Sigmoid colon (tissue), 7 donors: Measurements from ENCODE around the gene EMID1. TPM values are rescaled to one million over a fixed set of nuclear protein-coding genes. Genes with fewer than 3 reads are reported as not detected.

Experiments used
- DNase-seq: peaks from one replicate; pipeline ENCODE4 v3.0.0-alpha.2; 2019
- H3K27ac ChIP-seq, 4 donors: fragments of 200-600 bp; sonication (generic); one replicate each; pipeline ENCODE4 v1.5.1; 2016 to 2019; ENCODE audit warnings: mild to moderate bottlenecking in 1 of 4
- H3K27me3 ChIP-seq, 3 donors: fragments of 200-600 bp; sonication (generic); one replicate each; pipeline ENCODE4 v1.5.1; 2019; ENCODE audit warnings: mild to moderate bottlenecking in 1 of 3
- H3K36me3 ChIP-seq, 4 donors: fragments of 200-600 bp; sonication (generic); one replicate each; pipeline ENCODE4 v1.5.1; 2016 to 2019
- H3K4me1 ChIP-seq, 4 donors: fragments of 200-600 bp; sonication (generic); one replicate each; pipeline ENCODE4 v1.5.1; 2017 to 2019
- H3K4me3 ChIP-seq, 4 donors: fragments of 200-600 bp; sonication (generic); one replicate each; pipeline ENCODE4 v1.5.1; 2017 to 2019; ENCODE audit warnings: mild to moderate bottlenecking in 2 of 4, moderate library complexity in 1 of 4
- H3K9me3 ChIP-seq, 4 donors: fragments of 200-600 bp in 3 of 4; sonication (generic) in 3 of 4; one replicate each; pipeline versions ENCODE4 v1.5.1 to v1.6.1; 2013 to 2019
- EP300 ChIP-seq, 4 donors: sonication (generic); formaldehyde crosslinking; IDR thresholded peaks; one replicate each; pipeline ENCODE4 v1.6.1; 2017; ENCODE audit warnings: antibody characterized with exemption in 4 of 4
- POLR2A ChIP-seq, 2 donors: fragments of 450-650 bp; IDR thresholded peaks; one replicate each; pipeline ENCODE4 v1.6.1; 2016; ENCODE audit warnings: antibody characterized with exemption in 2 of 2, mild to moderate bottlenecking in 2 of 2, moderate library complexity in 2 of 2
- POLR2AphosphoS5 ChIP-seq, 4 donors: sonication (generic); formaldehyde crosslinking; IDR thresholded peaks; one replicate each; pipeline ENCODE4 v1.6.1; 2017; ENCODE audit warnings: antibody characterized with exemption in 4 of 4
- WGBS, 2 donors: extraction: QIAGEN DNeasy Blood & Tissue Kit; methylation state at CpG; one replicate each; pipeline ENCODE4 v1.1.7; 2013; 5-methylcytosine and 5-hydroxymethylcytosine counted together
- intact Hi-C: fragments of 100-400 bp; cut with DNase I; formaldehyde crosslinking; loops from one replicate; pipeline ENCODE4 v1.15.1; 2023
- polyA plus RNA-seq, 3 donors: library from polyadenylated mRNA; stranded (reverse); fragments of 200-250 nt; gene quantifications; one replicate each; pipeline ENCODE4 v1.2.3, GENCODE V29; 2013
- total RNA-seq, 4 donors: library from RNA; depleted of rRNA; stranded (reverse); fragments of >200 nt; gene quantifications; one replicate each; pipeline ENCODE4 v1.1.0, GENCODE V29; 2016
- TF ChIP-seq, protein P1 (sequence below), 4 experiments: fragments of 450-650 bp in 3 of 4; fragments of 200-600 bp in 1 of 4; IDR thresholded peaks; one replicate each; pipeline ENCODE4 v1.5.1; 2016 to 2019; ENCODE audit warnings: antibody characterized with exemption in 4 of 4, mild to moderate bottlenecking in 3 of 4, moderate library complexity in 2 of 4
- donor health status: healthy with polysubstance abuse.
- donor health status: Bipolar disorder and iron deficiency.
- donor health status: healthy.

EMID1 gene
- total and polyA plus RNA-seq, 7 donors = 0.27 to 5.9 (median 3.2) TPM

DNA sequence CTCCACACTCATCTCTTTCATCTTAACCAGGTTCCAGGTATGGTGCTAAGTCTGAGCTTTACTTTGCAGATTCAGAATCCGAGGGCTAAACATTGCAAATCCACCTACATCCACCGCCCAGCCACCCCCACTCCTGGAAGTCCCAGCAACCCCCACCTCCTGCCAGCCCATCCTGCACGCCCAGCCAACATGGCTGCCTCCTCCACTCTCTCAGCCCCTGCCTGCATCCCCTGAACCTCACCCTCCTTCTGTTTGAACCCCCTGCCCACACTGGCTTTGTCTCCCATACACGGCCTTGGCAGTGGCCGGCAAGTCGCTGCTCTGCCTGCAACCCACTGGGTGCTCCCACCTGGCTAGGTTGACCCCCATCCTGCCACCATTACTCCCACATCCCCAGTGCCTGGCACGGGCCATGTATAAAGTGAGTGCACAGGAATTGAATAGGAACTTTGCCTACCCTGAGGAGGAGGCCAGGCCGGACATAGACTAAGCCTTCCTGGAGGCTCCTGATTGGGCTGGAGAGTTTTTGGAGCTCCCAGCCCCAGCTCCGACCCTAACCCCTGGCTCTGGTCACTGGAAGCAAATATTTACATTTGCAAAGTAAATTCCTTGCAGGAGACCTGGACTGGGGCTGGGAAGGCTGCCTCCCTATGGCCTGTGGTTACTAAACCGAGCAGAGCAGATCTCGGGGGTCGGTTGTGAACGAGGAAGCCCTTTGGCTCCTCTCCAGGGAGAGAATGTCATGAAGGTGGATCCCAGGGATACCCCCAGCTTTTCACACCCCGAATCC, 14.4 kb downstream of the EMID1 start:
- whole genome bisulfite sequencing, 2 donors = 62 to 77% methylated on average over 14 of the region's 14 CpGs
- Histone ChIP-seq H3K4me1 (peaks cover 0 to 19% (median 15%) of the 10 kb centered on the region in 4 donors), H3K36me3 (no peaks in the 10 kb centered on the region), H3K27me3 (no peaks in the 10 kb centered on the region), H3K9me3 (no peaks in the 10 kb centered on the region), H3K4me3 (no peak overlapping the region), H3K27ac (no peak overlapping the region)
- TF ChIP-seq POLR2A (IDR thresholded peaks at IDR 0.05) (no peak), EP300 (IDR thresholded peaks at IDR 0.05) (no peak), POLR2AphosphoS5 (IDR thresholded peaks at IDR 0.05) (no peak)
- TF ChIP-seq, protein P1, sequence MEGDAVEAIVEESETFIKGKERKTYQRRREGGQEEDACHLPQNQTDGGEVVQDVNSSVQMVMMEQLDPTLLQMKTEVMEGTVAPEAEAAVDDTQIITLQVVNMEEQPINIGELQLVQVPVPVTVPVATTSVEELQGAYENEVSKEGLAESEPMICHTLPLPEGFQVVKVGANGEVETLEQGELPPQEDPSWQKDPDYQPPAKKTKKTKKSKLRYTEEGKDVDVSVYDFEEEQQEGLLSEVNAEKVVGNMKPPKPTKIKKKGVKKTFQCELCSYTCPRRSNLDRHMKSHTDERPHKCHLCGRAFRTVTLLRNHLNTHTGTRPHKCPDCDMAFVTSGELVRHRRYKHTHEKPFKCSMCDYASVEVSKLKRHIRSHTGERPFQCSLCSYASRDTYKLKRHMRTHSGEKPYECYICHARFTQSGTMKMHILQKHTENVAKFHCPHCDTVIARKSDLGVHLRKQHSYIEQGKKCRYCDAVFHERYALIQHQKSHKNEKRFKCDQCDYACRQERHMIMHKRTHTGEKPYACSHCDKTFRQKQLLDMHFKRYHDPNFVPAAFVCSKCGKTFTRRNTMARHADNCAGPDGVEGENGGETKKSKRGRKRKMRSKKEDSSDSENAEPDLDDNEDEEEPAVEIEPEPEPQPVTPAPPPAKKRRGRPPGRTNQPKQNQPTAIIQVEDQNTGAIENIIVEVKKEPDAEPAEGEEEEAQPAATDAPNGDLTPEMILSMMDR (IDR thresholded peaks at IDR 0.05) = no peak
- peak; percentile 61 for DNase-seq
- intact Hi-C loops = no loop called here

DNA sequence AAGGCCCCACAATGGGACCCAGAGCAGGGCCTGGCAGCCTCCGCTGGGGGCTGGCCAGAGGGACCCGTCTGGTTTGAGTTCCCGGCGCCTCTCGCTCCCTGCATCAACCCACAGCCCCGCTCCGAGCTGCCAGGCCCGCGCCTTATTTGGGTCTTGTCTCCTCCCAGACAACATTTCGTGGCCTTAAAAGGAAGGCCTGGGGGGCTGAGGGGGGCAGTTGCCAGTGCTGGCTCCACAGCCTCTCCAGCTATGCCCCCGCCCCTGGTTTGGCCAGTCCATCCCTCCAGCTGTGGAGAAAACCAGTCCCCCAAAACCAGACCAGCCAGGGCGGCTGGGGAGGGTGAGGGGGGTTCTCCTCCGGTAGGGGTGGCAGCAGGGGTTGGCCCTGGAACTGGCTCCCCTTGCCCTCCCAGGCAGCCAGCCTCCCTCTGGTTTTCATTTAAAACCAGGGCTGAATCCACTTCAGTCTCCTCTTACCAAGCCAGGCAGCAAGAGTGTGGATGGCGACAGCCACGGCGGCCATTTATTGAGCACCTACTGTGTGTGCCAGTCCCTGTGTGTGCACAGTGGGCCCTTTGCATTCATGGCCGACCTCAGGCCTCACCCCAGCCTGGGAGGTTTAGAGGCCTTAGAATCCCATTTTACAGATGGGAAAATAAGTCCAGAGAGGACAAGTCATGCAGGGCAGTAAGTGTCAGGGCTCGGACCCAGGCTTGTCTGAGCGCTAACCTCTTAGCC, 18.6 kb downstream of the EMID1 start:
- H3K4me1 ChIP-seq = peaks cover 0 to 29% (median 24%) of the 10 kb centered on the region in 4 donors
- no peaks in the 10 kb centered on the region for H3K27me3 ChIP-seq
- TF ChIP-seq POLR2AphosphoS5 (IDR thresholded peaks at IDR 0.05) = no peak
- TF ChIP-seq, protein P1 (IDR thresholded peaks at IDR 0.05) = no peak
- no peak for TF ChIP-seq POLR2A (IDR thresholded peaks at IDR 0.05)
- TF ChIP-seq EP300 (IDR thresholded peaks at IDR 0.05) = no peak
- peak overlapping the region in 3 of 4 donors; percentile 37 to 78 (median 68) for H3K27ac ChIP-seq
- no peaks in the 10 kb centered on the region for H3K36me3 ChIP-seq
- intact Hi-C loops = no loop called here
- peak overlapping the region in 1 of 4 donors; percentile 14 for H3K4me3 ChIP-seq
- 76 to 80% methylated on average over 19 of the region's 19 CpGs for WGBS, 2 donors
- peak; percentile 86 for DNase-seq
- H3K9me3 ChIP-seq = no peaks in the 10 kb centered on the region

GRCh38 chr22:29224859-29225410, 19.2 kb downstream of the EMID1 start:
- H3K9me3 ChIP-seq = no peaks in the 10 kb centered on the region
- peak; percentile 60 for DNase-seq
- no peaks in the 10 kb centered on the region for H3K27me3 ChIP-seq
- H3K4me1 ChIP-seq = peaks cover 0 to 29% (median 24%) of the 10 kb centered on the region in 4 donors
- peak overlapping the region in 3 of 4 donors; percentile 37 to 78 (median 68) for H3K27ac ChIP-seq
- intact Hi-C loops = no loop called here
- WGBS, 2 donors = 92% methylated on average over 7 of the region's 7 CpGs
- TF ChIP-seq EP300 (IDR thresholded peaks at IDR 0.05) = no peak
- TF ChIP-seq, protein P1 (IDR thresholded peaks at IDR 0.05) = no peak
- no peak for TF ChIP-seq POLR2A (IDR thresholded peaks at IDR 0.05)
- TF ChIP-seq POLR2AphosphoS5 (IDR thresholded peaks at IDR 0.05) = no peak
- H3K4me3 ChIP-seq = no peak overlapping the region
- H3K36me3 ChIP-seq = no peaks in the 10 kb centered on the region

GRCh38 chr22:29225422-29226090, 19.9 kb downstream of the EMID1 start:
- Histone ChIP-seq H3K36me3 (no peaks in the 10 kb centered on the region), H3K27me3 (no peaks in the 10 kb centered on the region), H3K4me1 (peaks cover 0 to 29% (median 24%) of the 10 kb centered on the region in 4 donors), H3K4me3 (no peak overlapping the region), H3K27ac (peak overlapping the region; percentile 37 to 78 (median 53)), H3K9me3 (no peaks in the 10 kb centered on the region)
- TF ChIP-seq, protein P1 (IDR thresholded peaks at IDR 0.05) = no peak
- TF ChIP-seq EP300 (IDR thresholded peaks at IDR 0.05) (no peak), POLR2A (IDR thresholded peaks at IDR 0.05) (no peak), POLR2AphosphoS5 (IDR thresholded peaks at IDR 0.05) (peak in 1 of 4 donors; percentile 42)
- intact Hi-C loops = no loop called here
- WGBS, 2 donors = 21 to 47% methylated on average over 16 of the region's 16 CpGs
- DNase-seq = peak; percentile 76
